ENCODE measurements around the gene TNS2.

GRCh38 chr12:53053218-53054111, 3.6 kb downstream of the TNS2 start:
- TF ChIP-seq, protein P1, sequence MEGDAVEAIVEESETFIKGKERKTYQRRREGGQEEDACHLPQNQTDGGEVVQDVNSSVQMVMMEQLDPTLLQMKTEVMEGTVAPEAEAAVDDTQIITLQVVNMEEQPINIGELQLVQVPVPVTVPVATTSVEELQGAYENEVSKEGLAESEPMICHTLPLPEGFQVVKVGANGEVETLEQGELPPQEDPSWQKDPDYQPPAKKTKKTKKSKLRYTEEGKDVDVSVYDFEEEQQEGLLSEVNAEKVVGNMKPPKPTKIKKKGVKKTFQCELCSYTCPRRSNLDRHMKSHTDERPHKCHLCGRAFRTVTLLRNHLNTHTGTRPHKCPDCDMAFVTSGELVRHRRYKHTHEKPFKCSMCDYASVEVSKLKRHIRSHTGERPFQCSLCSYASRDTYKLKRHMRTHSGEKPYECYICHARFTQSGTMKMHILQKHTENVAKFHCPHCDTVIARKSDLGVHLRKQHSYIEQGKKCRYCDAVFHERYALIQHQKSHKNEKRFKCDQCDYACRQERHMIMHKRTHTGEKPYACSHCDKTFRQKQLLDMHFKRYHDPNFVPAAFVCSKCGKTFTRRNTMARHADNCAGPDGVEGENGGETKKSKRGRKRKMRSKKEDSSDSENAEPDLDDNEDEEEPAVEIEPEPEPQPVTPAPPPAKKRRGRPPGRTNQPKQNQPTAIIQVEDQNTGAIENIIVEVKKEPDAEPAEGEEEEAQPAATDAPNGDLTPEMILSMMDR (IDR thresholded peaks at IDR 0.05; ENCODE audit: borderline replicate concordance, extremely low read depth, low read length, poor library complexity, severe bottlenecking) = no peak
- TF ChIP-seq EZH2 (IDR thresholded peaks at IDR 0.05; ENCODE audit: borderline replicate concordance, low read depth, low read length, severe bottlenecking) = no peak

Data from DND-41 (cell line).